Measurements from ENCODE around the gene ZNF862.

The ZNF862 gene

DNA sequence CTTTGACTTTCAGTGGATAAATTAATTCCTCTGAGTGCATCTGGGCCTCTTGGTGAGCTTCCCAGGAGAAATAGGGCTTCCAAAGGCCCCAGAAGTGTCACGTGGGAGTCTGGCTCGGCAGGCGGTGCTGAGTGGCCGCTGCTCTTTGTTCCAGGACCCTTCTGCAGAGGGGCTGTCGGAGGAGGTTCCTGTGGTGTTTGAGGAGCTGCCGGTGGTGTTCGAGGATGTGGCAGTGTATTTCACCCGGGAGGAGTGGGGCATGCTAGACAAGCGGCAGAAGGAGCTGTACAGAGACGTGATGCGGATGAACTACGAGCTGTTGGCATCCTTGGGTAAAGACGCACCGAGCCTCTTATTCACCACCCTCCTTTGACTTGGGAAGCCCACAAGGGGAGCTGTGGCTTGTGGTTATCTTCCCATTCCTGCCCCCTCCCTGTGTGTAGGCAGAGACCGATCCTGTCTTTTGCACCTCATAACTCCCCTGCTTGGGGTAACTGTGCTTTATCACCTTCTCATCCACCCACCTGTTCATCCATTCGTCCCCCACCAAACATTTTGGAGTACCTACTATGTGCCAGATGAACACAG is 11.9 kb downstream of the ZNF862 start:
- TF ChIP-seq, protein P1, sequence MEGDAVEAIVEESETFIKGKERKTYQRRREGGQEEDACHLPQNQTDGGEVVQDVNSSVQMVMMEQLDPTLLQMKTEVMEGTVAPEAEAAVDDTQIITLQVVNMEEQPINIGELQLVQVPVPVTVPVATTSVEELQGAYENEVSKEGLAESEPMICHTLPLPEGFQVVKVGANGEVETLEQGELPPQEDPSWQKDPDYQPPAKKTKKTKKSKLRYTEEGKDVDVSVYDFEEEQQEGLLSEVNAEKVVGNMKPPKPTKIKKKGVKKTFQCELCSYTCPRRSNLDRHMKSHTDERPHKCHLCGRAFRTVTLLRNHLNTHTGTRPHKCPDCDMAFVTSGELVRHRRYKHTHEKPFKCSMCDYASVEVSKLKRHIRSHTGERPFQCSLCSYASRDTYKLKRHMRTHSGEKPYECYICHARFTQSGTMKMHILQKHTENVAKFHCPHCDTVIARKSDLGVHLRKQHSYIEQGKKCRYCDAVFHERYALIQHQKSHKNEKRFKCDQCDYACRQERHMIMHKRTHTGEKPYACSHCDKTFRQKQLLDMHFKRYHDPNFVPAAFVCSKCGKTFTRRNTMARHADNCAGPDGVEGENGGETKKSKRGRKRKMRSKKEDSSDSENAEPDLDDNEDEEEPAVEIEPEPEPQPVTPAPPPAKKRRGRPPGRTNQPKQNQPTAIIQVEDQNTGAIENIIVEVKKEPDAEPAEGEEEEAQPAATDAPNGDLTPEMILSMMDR (IDR thresholded peaks at IDR 0.05; ENCODE audit: extremely low read depth, missing control alignments): no peak
- DNase-seq (ENCODE audit: low spot score): no peak

DNA sequence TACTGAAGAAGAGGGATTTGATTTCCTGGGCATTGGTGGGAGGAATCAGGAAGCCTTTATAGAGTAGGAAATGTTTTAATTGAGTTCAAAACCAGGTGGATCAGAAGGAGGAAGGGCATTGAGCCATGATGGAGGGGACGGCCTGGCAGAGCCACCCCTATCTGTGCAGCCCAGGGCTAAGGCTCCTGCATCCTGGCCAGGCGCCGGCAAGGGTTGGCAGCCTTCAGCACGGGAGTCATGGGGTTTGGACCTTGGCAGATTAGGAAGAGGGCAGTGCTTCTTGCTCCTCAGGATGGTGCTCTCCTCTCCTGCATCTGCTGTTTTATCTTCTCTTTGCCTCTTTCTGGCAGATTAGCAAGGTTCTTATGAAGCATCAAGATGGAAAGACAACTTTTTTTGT is 12.5 kb downstream of the ZNF862 start:
- no peak for DNase-seq (ENCODE audit: low spot score)
- TF ChIP-seq, protein P1 (IDR thresholded peaks at IDR 0.05; ENCODE audit: extremely low read depth, missing control alignments): no peak

DNA sequence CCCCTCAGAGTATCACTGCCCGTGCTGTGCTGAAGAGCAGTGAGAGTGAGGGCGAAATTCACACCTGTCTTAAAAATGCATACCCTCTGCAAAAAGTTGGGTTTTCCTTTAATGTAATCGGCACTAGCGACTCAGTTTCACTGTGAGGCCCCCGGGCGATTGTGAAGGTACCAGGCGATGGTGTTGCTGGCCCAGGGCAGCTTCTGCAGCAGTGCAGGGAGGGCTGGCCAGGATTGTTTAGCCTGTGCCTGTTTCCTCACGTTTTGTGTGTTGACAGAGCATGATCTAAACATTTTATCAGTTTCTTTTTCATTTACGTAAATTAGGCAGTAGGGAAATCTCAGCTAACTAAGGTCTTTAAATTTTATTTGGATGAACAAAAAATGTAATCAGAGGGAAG is 13.3 kb downstream of the ZNF862 start:
- no peak for DNase-seq (ENCODE audit: low spot score)
- TF ChIP-seq, protein P1 (IDR thresholded peaks at IDR 0.05; ENCODE audit: extremely low read depth, missing control alignments): no peak

DNA sequence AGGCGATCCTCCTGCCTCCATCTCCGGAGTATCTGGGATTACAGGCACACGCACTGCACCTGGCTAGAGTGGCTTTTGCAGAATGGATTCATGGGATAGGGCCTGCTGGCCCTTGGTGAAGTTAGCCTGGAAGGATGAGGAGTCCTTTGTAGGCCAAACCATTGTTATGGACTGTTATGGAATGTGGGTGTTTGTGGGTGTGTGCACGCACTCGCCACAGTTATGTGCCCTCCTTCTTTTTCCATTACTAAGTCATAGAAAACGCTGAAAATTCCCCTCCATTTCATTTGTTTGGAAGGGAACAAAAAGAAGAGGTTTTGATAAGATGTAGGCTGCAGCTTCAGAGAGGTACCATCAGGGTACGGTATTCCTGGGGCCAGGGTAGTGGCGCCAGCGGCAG is 15.0 kb downstream of the ZNF862 start:
- DNase-seq (ENCODE audit: low spot score): no peak
- TF ChIP-seq, protein P1 (IDR thresholded peaks at IDR 0.05; ENCODE audit: extremely low read depth, missing control alignments): no peak

DNA sequence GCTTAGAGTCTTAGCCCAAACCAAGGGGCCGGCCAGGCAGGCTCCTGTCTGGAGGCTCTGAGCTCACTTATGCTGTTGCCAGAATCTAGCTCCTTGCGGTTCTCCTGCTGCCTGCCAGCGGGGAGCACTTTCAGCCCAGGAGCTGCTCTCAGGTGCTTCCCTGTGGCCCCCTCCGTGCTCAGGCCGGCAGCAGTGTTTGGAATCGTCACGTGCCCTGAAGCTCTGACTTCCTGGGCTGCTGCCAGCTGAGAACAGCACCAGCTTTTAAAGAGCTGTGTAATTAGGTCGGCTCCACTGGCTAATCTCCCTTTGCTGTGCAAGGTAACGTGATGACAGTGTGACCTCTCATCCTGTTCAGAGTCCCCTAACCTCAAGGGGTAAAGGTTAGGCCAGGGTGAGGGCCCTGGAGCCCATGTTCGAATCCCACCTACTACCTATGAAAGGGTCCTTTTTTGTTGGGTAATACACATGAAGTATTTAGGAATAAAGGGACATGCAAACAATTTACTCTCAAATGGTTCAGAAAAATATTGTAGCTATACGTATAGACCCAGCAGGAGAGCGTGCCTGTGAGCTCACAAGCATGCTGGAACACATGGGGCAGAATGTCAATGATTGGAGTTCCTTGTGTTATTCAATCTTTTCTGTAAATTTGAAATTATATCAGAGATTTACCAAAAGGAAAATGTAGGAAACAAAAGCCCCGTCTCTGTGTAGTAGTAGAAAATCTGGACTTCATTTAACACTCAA is 16.6 kb downstream of the ZNF862 start:
- no peak for DNase-seq (ENCODE audit: low spot score)
- TF ChIP-seq, protein P1 (IDR thresholded peaks at IDR 0.05; ENCODE audit: extremely low read depth, missing control alignments): no peak

DNA sequence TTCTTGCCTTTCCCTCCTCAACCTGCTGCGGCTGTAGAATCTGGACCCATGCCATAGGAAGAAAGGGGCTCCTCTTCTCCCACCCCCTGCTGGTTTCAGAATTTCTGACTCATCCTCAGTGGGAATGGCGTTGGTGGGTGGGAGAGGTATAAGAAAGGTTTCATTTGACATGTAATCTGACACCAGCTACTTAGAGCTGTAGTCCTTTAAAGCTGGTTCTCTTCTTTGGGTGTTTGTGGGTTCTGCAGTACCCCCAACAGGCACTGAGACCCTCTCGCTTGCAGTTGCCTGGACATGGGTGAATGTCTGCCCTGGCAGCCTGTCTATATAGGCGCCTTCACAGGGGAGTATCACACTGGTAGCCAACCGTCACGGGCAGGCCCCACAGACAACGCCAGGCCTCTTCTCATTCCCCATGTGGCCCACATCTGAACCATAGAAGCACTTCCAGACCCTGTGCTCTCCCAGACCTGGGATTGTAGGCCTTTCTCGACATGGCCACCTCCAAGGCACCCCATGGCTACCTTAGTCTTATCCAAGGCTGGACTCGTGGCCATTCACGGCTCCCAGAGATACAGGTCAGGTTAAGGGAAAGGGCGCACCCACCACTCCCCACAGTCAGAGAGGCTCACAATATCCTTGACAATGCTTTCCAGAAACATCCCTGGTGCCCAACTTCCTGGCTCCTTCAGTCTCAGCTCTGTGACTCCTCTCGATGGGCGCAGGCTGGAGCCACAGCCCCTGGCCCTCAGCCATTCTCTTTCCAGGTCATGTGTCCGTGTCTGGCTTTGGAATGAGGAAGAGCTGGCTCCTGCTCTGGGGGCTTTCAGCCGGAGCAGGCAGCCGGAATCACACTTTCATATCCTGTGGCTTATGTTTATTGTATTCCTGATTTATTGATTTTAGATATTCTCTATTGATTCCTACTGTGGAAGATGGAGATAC is 17.5 kb downstream of the ZNF862 start:
- TF ChIP-seq, protein P1 (IDR thresholded peaks at IDR 0.05; ENCODE audit: extremely low read depth, missing control alignments): no peak
- DNase-seq (ENCODE audit: low spot score): no peak

DNA sequence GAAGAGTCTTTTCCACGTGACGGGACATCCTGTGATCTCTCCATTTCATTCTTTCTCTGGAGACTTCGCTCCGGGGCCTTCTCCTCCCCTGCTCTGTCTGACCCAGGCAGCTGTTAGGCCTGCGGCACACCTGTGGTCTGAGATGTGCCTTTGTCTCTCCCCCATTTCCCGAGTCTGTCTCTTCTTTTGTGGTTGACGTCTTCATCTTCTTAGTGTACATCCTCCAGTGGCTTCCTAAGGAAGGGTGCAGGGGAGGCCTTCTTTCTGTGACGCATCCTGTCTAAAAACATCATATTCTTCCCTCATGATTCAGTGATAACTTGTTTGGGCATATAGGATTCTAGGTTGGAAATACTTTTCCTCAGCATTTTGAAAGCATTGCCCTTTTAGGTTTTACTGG is 18.4 kb downstream of the ZNF862 start:
- no peak for DNase-seq (ENCODE audit: low spot score)
- TF ChIP-seq, protein P1 (IDR thresholded peaks at IDR 0.05; ENCODE audit: extremely low read depth, missing control alignments): no peak

All from GM20000 (cell line).